HS-5 (cell line): ENCODE data around the gene ZNF451.
A peak's percentile ranks its signal among the peaks of the same experiment; 100 is the strongest.

Experiments
- DNase-seq: peaks from one replicate; pipeline ENCODE4 v3.0.0-alpha.2; 2012; ENCODE audit warnings: low read depth

ZNF451 gene

GRCh38 chr6:57162028-57162427, 72.0 kb downstream of the ZNF451 start:
- no peak for DNase-seq

GRCh38 chr6:57162516-57162915, 72.5 kb downstream of the ZNF451 start:
- DNase-seq: no peak

- DNase-seq: no peak
Measured at GRCh38 chr6:57163956-57164355, 74.0 kb downstream of the ZNF451 start.

GRCh38 chr6:57165080-57165479, 75.1 kb downstream of the ZNF451 start:
- DNase-seq: no peak

GRCh38 chr6:57172136-57173055, 82.4 kb downstream of the ZNF451 start, which contains the start of gene BAG2:
Gene BAG2, plus strand, starts transcription at chr6:57172326. Its CDS starts 372 bp downstream, at chr6:57172698.
- DNase-seq: peak; percentile 72

- peak; percentile 20 for DNase-seq
Measured at GRCh38 chr6:57173056-57173885, 83.3 kb downstream of the ZNF451 start.

GRCh38 chr6:57173886-57174510, 84.0 kb downstream of the ZNF451 start:
- peak; percentile 68 for DNase-seq

- DNase-seq: no peak
Measured at GRCh38 chr6:57174511-57174907, 84.5 kb downstream of the ZNF451 start.

GRCh38 chr6:57177545-57178265, 87.7 kb downstream of the ZNF451 start:
- DNase-seq: no peak

GRCh38 chr6:57180596-57180995, 90.6 kb downstream of the ZNF451 start:
- DNase-seq: no peak

- DNase-seq: no peak
Measured at GRCh38 chr6:57182017-57182432, 92.0 kb downstream of the ZNF451 start.

GRCh38 chr6:57183336-57183735, 93.3 kb downstream of the ZNF451 start:
- DNase-seq: no peak

- no peak for DNase-seq
Measured at GRCh38 chr6:57190140-57190539, 100.2 kb downstream of the ZNF451 start.

- no peak for DNase-seq
Measured at GRCh38 chr6:57193177-57193576, 103.2 kb downstream of the ZNF451 start.

- no peak for DNase-seq
Measured at GRCh38 chr6:57195457-57195856, 105.5 kb downstream of the ZNF451 start.

- DNase-seq: no peak
Measured at GRCh38 chr6:57198926-57199636, 109.1 kb downstream of the ZNF451 start.

GRCh38 chr6:57201718-57202117, 111.7 kb downstream of the ZNF451 start:
- DNase-seq: no peak

- no peak for DNase-seq
Measured at GRCh38 chr6:57205550-57206328, 115.8 kb downstream of the ZNF451 start.

- DNase-seq: peak; percentile 36
Measured at GRCh38 chr6:57207141-57207540, 117.2 kb downstream of the ZNF451 start.

GRCh38 chr6:57207872-57208271, 117.9 kb downstream of the ZNF451 start:
- DNase-seq: no peak
